Measurements from ENCODE around the gene DAZL.

DAZL gene

GRCh38 chr3:16607718-16608117 lies 2.5 kb upstream of the DAZL start:
- TF ChIP-seq NFIC (IDR thresholded peaks at IDR 0.05) (no peak), TCF12 (IDR thresholded peaks at IDR 0.05; ENCODE audit: low read depth) (no peak), TAF1 (IDR thresholded peaks at IDR 0.05; ENCODE audit: low read depth) (no peak), CREB1 (IDR thresholded peaks at IDR 0.05; ENCODE audit: low read depth) (no peak), RAD21 (IDR thresholded peaks at IDR 0.05; ENCODE audit: low read depth) (no peak), REST (IDR thresholded peaks at IDR 0.05; ENCODE audit: low read depth) (no peak), EP300 (IDR thresholded peaks at IDR 0.05; ENCODE audit: borderline replicate concordance) (no peak), YY1 (IDR thresholded peaks at IDR 0.05; ENCODE audit: low read depth) (no peak), FOXM1 (IDR thresholded peaks at IDR 0.05; ENCODE audit: borderline replicate concordance, low read depth) (no peak), MAX (IDR thresholded peaks at IDR 0.05) (no peak), USF1 (IDR thresholded peaks at IDR 0.05) (no peak), ZBTB7A (IDR thresholded peaks at IDR 0.05; ENCODE audit: low read depth) (no peak), CEBPB (IDR thresholded peaks at IDR 0.05) (no peak), EGR1 (IDR thresholded peaks at IDR 0.05) (no peak), TEAD4 (IDR thresholded peaks at IDR 0.05) (no peak)

- TF ChIP-seq ZBTB7A (IDR thresholded peaks at IDR 0.05; ENCODE audit: low read depth) = no peak
- TF ChIP-seq USF1 (IDR thresholded peaks at IDR 0.05) = no peak
- TF ChIP-seq REST (IDR thresholded peaks at IDR 0.05; ENCODE audit: low read depth) = no peak
- no peak for TF ChIP-seq MAX (IDR thresholded peaks at IDR 0.05)
- no peak for TF ChIP-seq YY1 (IDR thresholded peaks at IDR 0.05; ENCODE audit: low read depth)
- no peak for TF ChIP-seq EP300 (IDR thresholded peaks at IDR 0.05; ENCODE audit: borderline replicate concordance)
- no peak for TF ChIP-seq CREB1 (IDR thresholded peaks at IDR 0.05; ENCODE audit: low read depth)
- TF ChIP-seq TAF1 (IDR thresholded peaks at IDR 0.05; ENCODE audit: low read depth) = no peak
- TF ChIP-seq FOXM1 (IDR thresholded peaks at IDR 0.05; ENCODE audit: borderline replicate concordance, low read depth) = no peak
- TF ChIP-seq NFIC (IDR thresholded peaks at IDR 0.05) = no peak
- no peak for TF ChIP-seq RAD21 (IDR thresholded peaks at IDR 0.05; ENCODE audit: low read depth)
- no peak for TF ChIP-seq TEAD4 (IDR thresholded peaks at IDR 0.05)
- no peak for TF ChIP-seq CEBPB (IDR thresholded peaks at IDR 0.05)
- no peak for TF ChIP-seq TCF12 (IDR thresholded peaks at IDR 0.05; ENCODE audit: low read depth)
- no peak for TF ChIP-seq EGR1 (IDR thresholded peaks at IDR 0.05)
These were observed 1.2 kb upstream of the DAZL start for GRCh38 chr3:16606398-16606797.

DNA sequence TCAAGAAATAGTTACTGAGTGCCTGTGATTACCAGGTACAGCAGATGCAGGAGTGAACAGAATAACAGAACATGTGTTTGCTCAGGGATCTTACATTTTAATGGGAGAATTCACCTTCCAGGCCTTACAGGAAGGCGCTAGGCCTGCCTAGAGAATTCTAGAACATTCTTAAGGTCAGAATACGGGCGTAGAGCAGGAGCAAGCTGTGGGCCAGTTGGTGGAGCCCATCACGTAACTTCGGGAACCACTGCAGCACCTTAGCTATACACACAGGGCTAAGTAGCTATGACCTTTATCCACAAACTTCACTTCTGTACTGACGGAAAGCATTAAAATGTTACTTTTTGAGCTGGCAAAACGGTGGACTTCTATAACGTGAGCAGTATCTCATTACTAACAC lies 743 bp upstream of the DAZL start:
- TF ChIP-seq REST (IDR thresholded peaks at IDR 0.05; ENCODE audit: low read depth) (no peak), EP300 (IDR thresholded peaks at IDR 0.05; ENCODE audit: borderline replicate concordance) (no peak), RAD21 (IDR thresholded peaks at IDR 0.05; ENCODE audit: low read depth) (no peak), TCF12 (IDR thresholded peaks at IDR 0.05; ENCODE audit: low read depth) (no peak), MAX (IDR thresholded peaks at IDR 0.05) (no peak), EGR1 (IDR thresholded peaks at IDR 0.05) (no peak), ZBTB7A (IDR thresholded peaks at IDR 0.05; ENCODE audit: low read depth) (no peak), NFIC (IDR thresholded peaks at IDR 0.05) (no peak), CEBPB (IDR thresholded peaks at IDR 0.05) (no peak), USF1 (IDR thresholded peaks at IDR 0.05) (no peak), TEAD4 (IDR thresholded peaks at IDR 0.05) (no peak), CREB1 (IDR thresholded peaks at IDR 0.05; ENCODE audit: low read depth) (no peak), TAF1 (IDR thresholded peaks at IDR 0.05; ENCODE audit: low read depth) (no peak), YY1 (IDR thresholded peaks at IDR 0.05; ENCODE audit: low read depth) (no peak), FOXM1 (IDR thresholded peaks at IDR 0.05; ENCODE audit: borderline replicate concordance, low read depth) (no peak)

Measured in Ishikawa (cell line).